ENCODE data around the gene SGK1.
"Not testable (repeated sequence)": the region's sequence is repeated elsewhere in the genome, so short reads cannot be mapped to it uniquely, and the experiment has no call there.

The SGK1 gene

GRCh38 chr6:134328138-134328537, 10.2 kb upstream of the SGK1 start:
- no peak for DNase-seq (ENCODE audit: low read depth in 3 of 3)

GRCh38 chr6:134326192-134326591, 8.3 kb upstream of the SGK1 start:
- DNase-seq (ENCODE audit: low read depth in 3 of 3) = not testable (repeated sequence)

- DNase-seq (ENCODE audit: low read depth in 3 of 3) = no peak
Observed at GRCh38 chr6:134324766-134325165, 6.9 kb upstream of the SGK1 start.

- no peak for DNase-seq (ENCODE audit: low read depth in 3 of 3)
Observed at GRCh38 chr6:134324141-134324540, 6.2 kb upstream of the SGK1 start.

- no peak for DNase-seq (ENCODE audit: low read depth in 3 of 3)
Observed at GRCh38 chr6:134323698-134324097, 5.8 kb upstream of the SGK1 start.

- no peak for DNase-seq (ENCODE audit: low read depth in 3 of 3)
Observed at GRCh38 chr6:134323294-134323693, 5.4 kb upstream of the SGK1 start.

- no peak for DNase-seq (ENCODE audit: low read depth in 3 of 3)
Observed at GRCh38 chr6:134322216-134322615, 4.3 kb upstream of the SGK1 start.

- DNase-seq (ENCODE audit: low read depth in 3 of 3) = no peak
Observed at GRCh38 chr6:134321246-134321645, 3.3 kb upstream of the SGK1 start.

- not testable (repeated sequence) for DNase-seq (ENCODE audit: low read depth in 3 of 3)
Observed at GRCh38 chr6:134319686-134320085, 1.8 kb upstream of the SGK1 start.

- DNase-seq (ENCODE audit: low read depth in 3 of 3) = no peak
Observed at GRCh38 chr6:134318974-134319281, 1.0 kb upstream of the SGK1 start.

- no peak for DNase-seq (ENCODE audit: low read depth in 3 of 3)
Observed at GRCh38 chr6:134318236-134318973, 493 bp upstream of the SGK1 start.

GRCh38 chr6:134316733-134317431, 1.0 kb downstream of the SGK1 start:
- DNase-seq (ENCODE audit: low read depth in 3 of 3) = no peak

GRCh38 chr6:134315974-134316441, 1.9 kb downstream of the SGK1 start:
- DNase-seq (ENCODE audit: low read depth in 3 of 3) = no peak

- DNase-seq (ENCODE audit: low read depth in 3 of 3) = no peak
Observed at GRCh38 chr6:134315189-134315588, 2.7 kb downstream of the SGK1 start.

- no peak for DNase-seq (ENCODE audit: low read depth in 3 of 3)
Observed at GRCh38 chr6:134314006-134314821, 3.7 kb downstream of the SGK1 start.

- no peak for DNase-seq (ENCODE audit: low read depth in 3 of 3)
Observed at GRCh38 chr6:134312038-134312660, 5.8 kb downstream of the SGK1 start.

GRCh38 chr6:134310817-134311216, 7.1 kb downstream of the SGK1 start:
- DNase-seq (ENCODE audit: low read depth in 3 of 3) = no peak

- no peak for DNase-seq (ENCODE audit: low read depth in 3 of 3)
Observed at GRCh38 chr6:134309983-134310605, 7.8 kb downstream of the SGK1 start.

- no peak for DNase-seq (ENCODE audit: low read depth in 3 of 3)
Observed at GRCh38 chr6:134309227-134309626, 8.7 kb downstream of the SGK1 start.

GRCh38 chr6:134308800-134309199, 9.1 kb downstream of the SGK1 start:
- no peak for DNase-seq (ENCODE audit: low read depth in 3 of 3)

- DNase-seq (ENCODE audit: low read depth in 3 of 3) = no peak
Observed at GRCh38 chr6:134307870-134308269, 10.0 kb downstream of the SGK1 start.

GRCh38 chr6:134307075-134307474, 10.8 kb downstream of the SGK1 start:
- no peak for DNase-seq (ENCODE audit: low read depth in 3 of 3)
